ENCODE measurements around the gene HYI.
"Not testable (repeated sequence)": the region's sequence is repeated elsewhere in the genome, so short reads cannot be mapped to it uniquely, and the experiment has no call there.

The HYI gene

GRCh38 chr1:43464681-43465504, 11.2 kb upstream of the HYI start:
- no peaks in the 10 kb centered on the region for H3K27me3 ChIP-seq (ENCODE audit: control insufficient read depth, insufficient read depth, low read length)
- H3K4me3 ChIP-seq (ENCODE audit: low read depth, low read length) = no peak overlapping the region
- H3K9me3 ChIP-seq (ENCODE audit: control insufficient read depth, low read length) = no peaks in the 10 kb centered on the region
- no peaks in the 10 kb centered on the region for H3K36me3 ChIP-seq (ENCODE audit: control insufficient read depth, insufficient read depth, low read length)
- no peak overlapping the region for H3K9ac ChIP-seq
- H3K79me2 ChIP-seq = no peaks in the 10 kb centered on the region
- TF ChIP-seq CTCF (IDR thresholded peaks at IDR 0.05) = no peak
- no peak overlapping the region for H3K4me2 ChIP-seq (ENCODE audit: low read length)
- no peak overlapping the region for H2AFZ ChIP-seq
- no peak overlapping the region for H3K27ac ChIP-seq
- H3K4me1 ChIP-seq = no peaks in the 10 kb centered on the region

- TF ChIP-seq CTCF (IDR thresholded peaks at IDR 0.05) = no peak
- H3K9ac ChIP-seq = no peak overlapping the region
- no peaks in the 10 kb centered on the region for H3K36me3 ChIP-seq (ENCODE audit: control insufficient read depth, insufficient read depth, low read length)
- H3K27me3 ChIP-seq (ENCODE audit: control insufficient read depth, insufficient read depth, low read length) = no peaks in the 10 kb centered on the region
- no peak overlapping the region for H3K4me3 ChIP-seq (ENCODE audit: low read depth, low read length)
- H3K4me1 ChIP-seq = no peaks in the 10 kb centered on the region
- H3K79me2 ChIP-seq = no peaks in the 10 kb centered on the region
- no peak overlapping the region for H3K27ac ChIP-seq
- H3K4me2 ChIP-seq (ENCODE audit: low read length) = no peak overlapping the region
- no peaks in the 10 kb centered on the region for H3K9me3 ChIP-seq (ENCODE audit: control insufficient read depth, low read length)
- H2AFZ ChIP-seq = no peak overlapping the region
These were observed 9.7 kb upstream of the HYI start for GRCh38 chr1:43463479-43463878.

- Histone ChIP-seq H3K4me2 (ENCODE audit: low read length) (no peak overlapping the region), H2AFZ (no peak overlapping the region), H3K27me3 (ENCODE audit: control insufficient read depth, insufficient read depth, low read length) (no peaks in the 10 kb centered on the region), H3K4me1 (no peaks in the 10 kb centered on the region), H3K4me3 (ENCODE audit: low read depth, low read length) (no peak overlapping the region), H3K9ac (no peak overlapping the region), H3K79me2 (no peaks in the 10 kb centered on the region), H3K27ac (no peak overlapping the region), H3K36me3 (ENCODE audit: control insufficient read depth, insufficient read depth, low read length) (no peaks in the 10 kb centered on the region), H3K9me3 (ENCODE audit: control insufficient read depth, low read length) (no peaks in the 10 kb centered on the region)
- TF ChIP-seq CTCF (IDR thresholded peaks at IDR 0.05) = no peak
These were observed 7.4 kb upstream of the HYI start for GRCh38 chr1:43460988-43461693.

DNA sequence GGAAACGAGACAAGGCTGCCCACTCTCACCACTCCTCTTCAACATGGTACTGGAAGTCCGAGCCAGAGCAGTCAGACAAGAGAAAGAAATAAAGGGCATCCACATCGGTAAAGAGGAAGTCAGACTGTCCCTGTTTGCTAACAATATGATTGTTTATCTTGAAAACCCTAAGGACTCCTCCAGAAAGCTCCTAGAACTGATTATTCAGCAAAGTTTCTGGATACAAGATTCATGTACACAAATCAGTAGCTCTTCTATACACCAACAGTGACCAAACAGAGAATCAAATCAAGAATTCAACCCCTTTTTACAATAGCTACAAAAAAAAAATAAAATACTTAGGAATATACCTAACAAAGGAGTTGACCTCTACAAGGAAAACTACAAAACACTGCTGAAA, 4.6 kb upstream of the HYI start:
- not testable (repeated sequence) for H2AFZ ChIP-seq; H3K27me3 ChIP-seq (ENCODE audit: control insufficient read depth, insufficient read depth, low read length); H3K4me1 ChIP-seq; H3K27ac ChIP-seq; H3K79me2 ChIP-seq; H3K9me3 ChIP-seq (ENCODE audit: control insufficient read depth, low read length); H3K9ac ChIP-seq; H3K4me2 ChIP-seq (ENCODE audit: low read length); H3K4me3 ChIP-seq (ENCODE audit: low read depth, low read length); H3K36me3 ChIP-seq (ENCODE audit: control insufficient read depth, insufficient read depth, low read length)

- Histone ChIP-seq H3K27ac (no peak overlapping the region), H3K9ac (no peak overlapping the region), H3K27me3 (ENCODE audit: control insufficient read depth, insufficient read depth, low read length) (no peaks in the 10 kb centered on the region), H3K4me2 (ENCODE audit: low read length) (peak overlapping the region; percentile 18), H2AFZ (no peak overlapping the region), H3K4me1 (no peaks in the 10 kb centered on the region), H3K9me3 (ENCODE audit: control insufficient read depth, low read length) (no peaks in the 10 kb centered on the region), H3K79me2 (no peaks in the 10 kb centered on the region), H3K36me3 (ENCODE audit: control insufficient read depth, insufficient read depth, low read length) (no peaks in the 10 kb centered on the region), H3K4me3 (ENCODE audit: low read depth, low read length) (no peak overlapping the region)
- TF ChIP-seq CTCF (IDR thresholded peaks at IDR 0.05) = no peak
These were observed 1.6 kb upstream of the HYI start for GRCh38 chr1:43455213-43455889.

Data from parathyroid adenoma (tissue), 2 donors.